ENCODE measurements around the gene BPGM. TPM values are rescaled to one million over a fixed set of nuclear protein-coding genes. Genes with fewer than 3 reads are reported as not detected.
"Not testable (repeated sequence)": the region's sequence is repeated elsewhere in the genome, so short reads cannot be mapped to it uniquely, and the experiment has no call there.

BPGM gene
- total RNA-seq, 2 experiments from 2014 or later = 18.6 to 19.7 TPM

GRCh38 chr7:134657526-134657925 is 10.9 kb downstream of the BPGM start:
- CTCF ChIA-PET = interaction anchor here (1.0 to 3.5 kb wide), 2 partner anchors 10 to 27 kb away, joined by 3 to 17 read pairs; partner anchors contain the start of gene BPGM
- peaks cover 43% of the 10 kb centered on the region for H3K4me1 Mint-ChIP-seq

DNA sequence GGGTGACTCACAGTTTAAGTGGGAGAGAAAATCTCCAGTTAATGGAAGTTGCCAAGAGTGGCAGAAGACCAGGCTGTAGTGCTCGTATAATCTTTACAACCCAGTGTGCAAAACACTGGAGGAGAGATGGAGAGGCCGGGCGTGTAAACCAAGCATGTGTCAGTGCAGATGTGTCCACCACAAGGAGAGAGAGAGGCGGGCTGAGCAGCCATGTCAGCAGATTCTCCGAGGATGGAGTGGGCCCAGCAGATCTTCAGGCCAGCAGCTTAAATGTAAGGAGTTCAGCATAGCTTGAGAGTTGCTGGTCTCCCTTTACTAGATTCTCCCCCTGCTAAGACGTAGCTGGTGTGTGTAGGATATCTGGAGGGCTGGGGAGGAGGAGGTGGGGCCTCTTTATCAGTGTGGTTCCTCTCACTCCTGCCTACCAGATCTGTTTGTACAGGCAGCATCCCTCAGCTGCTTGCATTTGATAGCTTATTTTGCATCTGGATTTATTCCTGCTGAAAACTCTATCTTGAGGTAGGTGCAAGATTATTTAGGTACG is 13.7 kb downstream of the BPGM start:
- no peak for ATAC-seq
- DNase-seq = no peak
- no peak overlapping the region for H3K27ac Mint-ChIP-seq
- H3K4me3 Mint-ChIP-seq = no peak overlapping the region
- peaks cover 19% of the 10 kb centered on the region for H3K4me1 Mint-ChIP-seq
- CTCF ChIA-PET = no interaction called here
- no peaks in the 10 kb centered on the region for H3K27me3 Mint-ChIP-seq
- peaks cover 55% of the 10 kb centered on the region for H3K36me3 Mint-ChIP-seq
- peaks cover 6% of the 10 kb centered on the region for H3K9me3 Mint-ChIP-seq (ENCODE audit: low read depth)

More at GRCh38 chr7:134657526-134657925, 10.9 kb downstream of the BPGM start:
- no peak for DNase-seq
- Mint-ChIP-seq H3K9me3 (ENCODE audit: low read depth) (peaks cover 6% of the 10 kb centered on the region), H3K4me3 (no peak overlapping the region), H3K27ac (no peak overlapping the region), H3K27me3 (no peaks in the 10 kb centered on the region), H3K36me3 (peaks cover 55% of the 10 kb centered on the region)
- no peak for ATAC-seq

DNA sequence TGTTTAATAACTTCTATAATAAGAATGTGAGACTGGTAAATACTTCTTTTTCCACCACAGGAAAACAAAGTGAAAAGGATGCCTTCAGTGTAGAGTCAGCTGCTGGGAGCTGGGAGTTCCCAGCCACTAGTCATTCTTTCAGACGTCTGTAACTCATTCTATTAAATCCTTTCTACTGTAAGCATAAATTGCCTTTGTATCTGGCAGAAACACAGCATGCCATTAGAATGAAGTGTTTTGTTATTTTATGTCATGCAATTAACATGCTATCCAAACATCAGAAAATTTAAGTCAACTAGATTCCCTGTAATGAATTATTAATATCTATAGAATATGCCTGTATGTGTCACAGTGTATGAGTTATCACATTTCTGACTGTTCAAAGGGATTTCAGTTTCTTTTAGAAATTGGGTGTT is 14.3 kb downstream of the BPGM start:
- Mint-ChIP-seq H3K27me3 (no peaks in the 10 kb centered on the region), H3K27ac (no peak overlapping the region), H3K4me3 (no peak overlapping the region), H3K9me3 (ENCODE audit: low read depth) (peaks cover 4% of the 10 kb centered on the region), H3K4me1 (peaks cover 14% of the 10 kb centered on the region), H3K36me3 (peaks cover 49% of the 10 kb centered on the region)
- CTCF ChIA-PET = no interaction called here
- DNase-seq = no peak
- no peak for ATAC-seq

GRCh38 chr7:134662166-134662870 is 15.7 kb downstream of the BPGM start:
- no peaks in the 10 kb centered on the region for H3K27me3 Mint-ChIP-seq
- peaks cover 10% of the 10 kb centered on the region for H3K4me1 Mint-ChIP-seq
- ATAC-seq (no peak), DNase-seq (no peak)
- no peak overlapping the region for H3K4me3 Mint-ChIP-seq
- no peaks in the 10 kb centered on the region for H3K9me3 Mint-ChIP-seq (ENCODE audit: low read depth)
- H3K27ac Mint-ChIP-seq = no peak overlapping the region
- peaks cover 48% of the 10 kb centered on the region for H3K36me3 Mint-ChIP-seq
- CTCF ChIA-PET = interaction anchor here (1.3 to 1.5 kb wide), 2 partner anchors 13 to 291 kb away, joined by 3 read pairs; no protein-coding TSS in a partner anchor

DNA sequence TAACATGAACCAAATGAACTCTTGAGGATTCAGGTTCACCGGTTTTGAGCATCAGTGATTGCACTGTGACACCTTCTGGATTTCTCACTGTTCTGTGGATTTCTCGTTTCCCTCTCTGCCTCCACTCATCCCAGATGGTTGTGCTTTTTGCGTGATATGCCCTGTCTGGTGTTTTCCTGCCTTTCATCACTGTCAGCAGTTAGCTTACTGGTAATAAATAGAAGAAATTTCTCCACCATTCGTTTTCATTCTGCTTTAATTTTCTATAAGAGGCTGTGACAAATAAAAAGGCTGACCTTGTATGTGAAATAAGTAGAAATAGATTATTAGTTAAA is 16.2 kb downstream of the BPGM start:
- Mint-ChIP-seq H3K4me1 (peaks cover 7% of the 10 kb centered on the region), H3K27me3 (no peaks in the 10 kb centered on the region), H3K36me3 (peaks cover 48% of the 10 kb centered on the region), H3K4me3 (no peak overlapping the region), H3K9me3 (ENCODE audit: low read depth) (no peaks in the 10 kb centered on the region), H3K27ac (no peak overlapping the region)
- no peak for ATAC-seq
- no peak for DNase-seq
- CTCF ChIA-PET = interaction anchor here (1.3 to 1.5 kb wide), 2 partner anchors 14 to 291 kb away, joined by 3 read pairs; no protein-coding TSS in a partner anchor

GRCh38 chr7:134665045-134665444 is 18.4 kb downstream of the BPGM start:
- peaks cover 47% of the 10 kb centered on the region for H3K36me3 Mint-ChIP-seq
- H3K4me3 Mint-ChIP-seq; H3K27ac Mint-ChIP-seq; ATAC-seq; H3K27me3 Mint-ChIP-seq; CTCF ChIA-PET; DNase-seq; H3K9me3 Mint-ChIP-seq (ENCODE audit: low read depth): not testable (repeated sequence)
- peaks cover 25% of the 10 kb centered on the region for H3K4me1 Mint-ChIP-seq

GRCh38 chr7:134667899-134668298 is 21.2 kb downstream of the BPGM start:
- peaks cover 42% of the 10 kb centered on the region for H3K36me3 Mint-ChIP-seq
- H3K27me3 Mint-ChIP-seq = no peaks in the 10 kb centered on the region
- H3K4me3 Mint-ChIP-seq = no peak overlapping the region

GRCh38 chr7:134669388-134669787 is 22.7 kb downstream of the BPGM start:
- Mint-ChIP-seq H3K4me3 (peak overlapping the region; percentile 25), H3K27ac (peak overlapping the region; percentile 56), H3K36me3 (peaks cover 44% of the 10 kb centered on the region), H3K4me1 (peaks cover 28% of the 10 kb centered on the region), H3K9me3 (ENCODE audit: low read depth) (no peaks in the 10 kb centered on the region), H3K27me3 (no peaks in the 10 kb centered on the region)
- DNase-seq (no peak), ATAC-seq (peak; percentile 62)
- CTCF ChIA-PET = interaction anchor here (1.1 to 2.0 kb wide), 5 partner anchors 15 to 86 kb away, joined by 3 to 7 read pairs (median 3); no protein-coding TSS in a partner anchor

More at GRCh38 chr7:134667899-134668298, 21.2 kb downstream of the BPGM start:
- CTCF ChIA-PET = no interaction called here
- Mint-ChIP-seq H3K9me3 (ENCODE audit: low read depth) (no peaks in the 10 kb centered on the region), H3K4me1 (peaks cover 28% of the 10 kb centered on the region), H3K27ac (no peak overlapping the region)
- ATAC-seq = no peak
- DNase-seq = no peak

- Mint-ChIP-seq H3K9me3 (ENCODE audit: low read depth) (no peaks in the 10 kb centered on the region), H3K27me3 (no peaks in the 10 kb centered on the region), H3K4me1 (peaks cover 28% of the 10 kb centered on the region), H3K36me3 (peaks cover 44% of the 10 kb centered on the region), H3K4me3 (peak overlapping the region; percentile 25), H3K27ac (peak overlapping the region; percentile 56)
- peak; percentile 76 for ATAC-seq
- peak; percentile 71 for DNase-seq
- CTCF ChIA-PET = interaction anchor here (1.2 to 2.0 kb wide), 4 partner anchors 15 to 85 kb away, joined by 3 to 7 read pairs (median 4); no protein-coding TSS in a partner anchor
These were observed 23.3 kb downstream of the BPGM start for GRCh38 chr7:134669845-134670373.

DNA sequence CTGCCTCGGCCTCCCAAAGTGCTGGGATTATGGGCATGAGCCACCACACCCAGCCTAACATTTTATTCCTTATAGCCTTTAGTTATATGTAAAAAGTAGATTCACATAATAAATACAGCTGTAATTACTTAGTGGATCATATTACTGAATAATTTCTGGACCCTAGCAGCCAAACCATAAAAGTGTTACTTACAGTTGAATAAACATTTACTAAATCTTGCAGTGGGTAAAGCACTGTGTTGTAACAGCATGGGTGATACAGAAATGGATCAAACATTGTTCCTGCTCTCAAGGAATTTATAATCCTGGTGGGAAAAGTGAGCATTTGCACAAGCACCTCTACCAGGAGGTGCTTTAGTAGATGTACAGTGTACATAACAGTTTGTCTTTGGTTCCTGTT is 25.0 kb downstream of the BPGM start:
- H3K27ac Mint-ChIP-seq = no peak overlapping the region
- CTCF ChIA-PET = interaction anchor here (1.9 kb wide), 1 partner anchor 24 kb away, joined by 6 read pairs; no protein-coding TSS in a partner anchor
- H3K4me1 Mint-ChIP-seq = peaks cover 28% of the 10 kb centered on the region
- ATAC-seq = no peak
- no peaks in the 10 kb centered on the region for H3K9me3 Mint-ChIP-seq (ENCODE audit: low read depth)
- no peak for DNase-seq
- peaks cover 36% of the 10 kb centered on the region for H3K36me3 Mint-ChIP-seq
- H3K27me3 Mint-ChIP-seq = no peaks in the 10 kb centered on the region
- no peak overlapping the region for H3K4me3 Mint-ChIP-seq

- no peak overlapping the region for H3K4me3 Mint-ChIP-seq
- H3K27me3 Mint-ChIP-seq = no peaks in the 10 kb centered on the region
- no peak for DNase-seq
- CTCF ChIA-PET = no interaction called here
- no peak overlapping the region for H3K27ac Mint-ChIP-seq
- H3K9me3 Mint-ChIP-seq (ENCODE audit: low read depth) = no peaks in the 10 kb centered on the region
- ATAC-seq = no peak
- H3K4me1 Mint-ChIP-seq = peaks cover 13% of the 10 kb centered on the region
- peaks cover 33% of the 10 kb centered on the region for H3K36me3 Mint-ChIP-seq
These were observed 27.8 kb downstream of the BPGM start for GRCh38 chr7:134674424-134674823.

DNA sequence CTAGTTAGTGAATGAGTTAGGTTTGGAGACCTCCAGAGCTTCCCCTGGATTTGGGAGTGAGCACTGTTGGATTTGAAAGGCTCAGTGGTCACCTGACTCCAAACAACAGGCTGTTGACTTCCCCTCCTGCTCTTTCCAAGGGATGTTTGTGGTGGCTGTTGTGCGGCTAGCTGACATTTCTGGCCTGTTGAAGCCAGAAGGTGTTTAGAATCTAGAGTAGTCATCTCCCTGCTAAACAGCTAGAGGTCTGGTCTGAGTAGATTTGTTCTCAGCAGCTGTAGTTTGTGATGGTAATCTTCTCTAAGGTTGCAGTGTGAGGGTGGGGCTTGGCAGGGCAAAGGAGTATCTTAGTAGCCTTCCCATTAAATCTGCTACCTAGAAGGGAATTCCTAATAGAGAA is 30.1 kb downstream of the BPGM start:
- ATAC-seq (no peak), DNase-seq (no peak)
- no peaks in the 10 kb centered on the region for H3K9me3 Mint-ChIP-seq (ENCODE audit: low read depth)
- CTCF ChIA-PET = no interaction called here
- no peaks in the 10 kb centered on the region for H3K27me3 Mint-ChIP-seq
- H3K4me1 Mint-ChIP-seq = peaks cover 2% of the 10 kb centered on the region
- peaks cover 39% of the 10 kb centered on the region for H3K36me3 Mint-ChIP-seq
- no peak overlapping the region for H3K4me3 Mint-ChIP-seq
- H3K27ac Mint-ChIP-seq = no peak overlapping the region

DNA sequence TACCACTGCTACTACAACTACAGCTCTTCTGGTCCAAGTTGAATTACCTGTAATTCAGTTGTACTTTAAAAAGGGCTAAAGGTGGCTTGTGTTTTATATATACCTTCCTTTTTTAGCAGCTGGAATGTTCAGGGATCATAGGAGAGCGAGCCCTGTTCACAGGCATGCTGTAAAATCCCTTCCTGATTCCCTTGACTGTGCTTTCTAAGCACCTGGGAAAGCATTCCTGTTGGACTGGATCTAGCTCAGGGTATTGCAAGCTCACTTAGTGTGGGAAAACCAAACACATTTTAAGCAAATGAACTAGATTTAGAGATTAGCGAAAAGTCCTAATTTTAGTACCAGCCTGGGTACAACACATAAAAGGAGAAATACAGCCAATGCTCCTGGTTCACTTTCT is 31.5 kb downstream of the BPGM start:
- DNase-seq = no peak
- peaks cover 31% of the 10 kb centered on the region for H3K36me3 Mint-ChIP-seq
- no peaks in the 10 kb centered on the region for H3K27me3 Mint-ChIP-seq
- no peaks in the 10 kb centered on the region for H3K9me3 Mint-ChIP-seq (ENCODE audit: low read depth)
- H3K27ac Mint-ChIP-seq = no peak overlapping the region
- ATAC-seq = no peak
- CTCF ChIA-PET = interaction anchor here (0.7 to 1.9 kb wide), 2 partner anchors 12 to 14 kb away, joined by 3 to 5 read pairs; no protein-coding TSS in a partner anchor
- H3K4me3 Mint-ChIP-seq = no peak overlapping the region
- peaks cover 2% of the 10 kb centered on the region for H3K4me1 Mint-ChIP-seq

Measured in activated CD8-positive, alpha-beta memory T cell treated with anti-CD3 and anti-CD28 coated beads, Interleukin-2, amount 10 ng/mL, durations not matched to agents 7 days and 5 days (primary cell).